ENCODE data around the gene XPR1.
A peak's percentile ranks its signal among the peaks of the same experiment; 100 is the strongest.
"Not testable (repeated sequence)": the region's sequence is repeated elsewhere in the genome, so short reads cannot be mapped to it uniquely, and the experiment has no call there.

Gene XPR1

DNA sequence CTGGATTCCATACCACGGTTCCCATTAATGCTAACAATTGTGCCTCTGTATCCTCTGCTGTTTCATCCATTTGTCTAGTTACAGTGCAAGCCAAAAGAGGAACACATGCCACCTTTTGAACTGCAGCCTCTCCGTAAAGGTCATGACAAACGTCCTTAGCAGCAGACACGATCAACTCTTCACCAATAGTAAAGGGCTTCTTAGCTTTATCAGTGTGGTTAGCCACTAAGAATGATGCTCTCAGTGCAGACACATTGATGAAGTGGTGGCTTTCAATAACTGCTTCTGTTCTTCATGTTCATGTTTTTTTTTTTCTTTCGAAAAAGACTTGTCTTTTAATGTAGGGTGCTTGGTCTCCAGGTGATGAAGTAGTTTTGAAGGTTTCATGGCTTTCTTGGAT lies 14.3 kb downstream of the XPR1 start:
- no peak for DNase-seq

GRCh38 chr1:180646547-180646946 lies 14.7 kb downstream of the XPR1 start:
- DNase-seq = peak; percentile 15

GRCh38 chr1:180652792-180653191 lies 21.0 kb downstream of the XPR1 start:
- DNase-seq = no peak

GRCh38 chr1:180662709-180663108 lies 30.9 kb downstream of the XPR1 start:
- DNase-seq = no peak

- DNase-seq = no peak
Measured at GRCh38 chr1:180670681-180671080, 38.9 kb downstream of the XPR1 start.

- no peak for DNase-seq
Measured at GRCh38 chr1:180672105-180672504, 40.3 kb downstream of the XPR1 start.

GRCh38 chr1:180672505-180672904 lies 40.7 kb downstream of the XPR1 start:
- no peak for DNase-seq

GRCh38 chr1:180674603-180675530 lies 43.0 kb downstream of the XPR1 start:
- DNase-seq = no peak

GRCh38 chr1:180675586-180675985 lies 43.8 kb downstream of the XPR1 start:
- DNase-seq = no peak

GRCh38 chr1:180680558-180681144 lies 48.8 kb downstream of the XPR1 start:
- no peak for DNase-seq

DNA sequence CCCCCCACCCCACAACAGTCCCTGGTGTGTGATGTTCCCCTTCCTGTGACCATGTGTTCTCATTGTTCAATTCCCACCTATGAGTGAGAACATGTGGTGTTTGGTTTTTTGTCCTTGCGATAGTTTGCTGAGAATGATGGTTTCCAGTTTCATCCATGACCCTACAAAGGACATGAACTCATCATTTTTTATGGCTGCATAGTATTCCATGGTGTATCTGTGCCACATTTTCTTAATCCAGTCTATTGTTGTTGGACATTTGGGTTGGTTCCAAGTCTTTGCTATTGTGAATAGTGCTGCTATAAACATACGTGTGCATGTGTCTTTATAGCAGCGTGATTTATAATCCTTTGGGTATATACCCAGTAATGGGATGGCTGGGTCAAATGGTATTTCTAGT lies 51.3 kb downstream of the XPR1 start:
- not testable (repeated sequence) for DNase-seq

GRCh38 chr1:180691322-180691913 lies 59.6 kb downstream of the XPR1 start:
- DNase-seq = no peak

DNA sequence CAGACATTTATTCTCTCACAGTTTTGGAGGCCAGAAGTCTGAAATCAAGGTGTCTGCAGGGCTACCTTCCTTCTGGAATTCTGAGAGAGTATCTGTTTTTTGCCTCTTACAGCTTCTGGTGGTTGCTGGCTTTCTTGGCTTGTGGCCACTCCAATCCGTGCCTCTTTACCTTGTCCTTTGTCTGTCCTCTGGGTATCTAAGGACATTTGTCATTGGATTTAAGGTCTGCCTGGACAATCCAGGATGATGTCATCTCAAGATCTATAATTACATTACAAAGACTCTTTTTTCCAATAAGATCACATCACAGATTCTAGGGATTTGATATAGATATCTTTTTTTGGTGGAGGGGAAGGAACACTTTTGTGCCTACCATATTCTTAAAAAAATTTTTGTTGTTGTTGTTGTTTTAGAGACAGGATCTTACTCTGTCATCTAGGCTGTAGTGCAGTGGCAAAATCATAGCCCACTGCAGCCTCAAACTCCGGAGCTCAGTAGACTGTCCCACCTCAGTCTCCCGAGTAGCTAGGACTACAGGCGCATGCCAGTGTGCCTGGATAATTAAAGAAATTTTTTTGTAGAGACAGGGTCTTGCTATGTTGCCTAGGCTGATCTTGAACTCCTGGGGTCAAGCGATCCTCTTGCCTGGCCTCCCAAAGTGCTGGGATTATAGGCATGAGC lies 61.9 kb downstream of the XPR1 start:
- DNase-seq = no peak

- no peak for DNase-seq
Measured at GRCh38 chr1:180695282-180695681, 63.5 kb downstream of the XPR1 start.

DNA sequence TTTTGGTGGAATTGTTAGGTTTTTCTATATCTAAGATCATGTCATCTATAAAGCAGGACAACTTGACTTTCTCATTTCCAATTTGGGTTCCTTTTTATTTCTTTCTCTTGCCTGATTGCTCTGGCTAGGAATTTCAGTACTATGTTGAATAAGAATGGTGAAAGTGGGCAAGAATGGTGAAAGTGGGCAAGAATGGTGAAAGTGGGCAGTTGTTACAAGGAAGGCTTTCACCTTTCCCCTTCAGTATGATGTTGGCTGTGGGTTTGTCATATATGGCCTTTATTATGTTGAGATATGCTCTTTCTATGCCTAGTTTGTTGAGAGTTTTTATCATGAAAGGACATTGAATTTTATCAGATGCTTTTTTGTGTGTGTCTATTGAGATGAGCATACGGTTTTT lies 64.5 kb downstream of the XPR1 start:
- no peak for DNase-seq

DNA sequence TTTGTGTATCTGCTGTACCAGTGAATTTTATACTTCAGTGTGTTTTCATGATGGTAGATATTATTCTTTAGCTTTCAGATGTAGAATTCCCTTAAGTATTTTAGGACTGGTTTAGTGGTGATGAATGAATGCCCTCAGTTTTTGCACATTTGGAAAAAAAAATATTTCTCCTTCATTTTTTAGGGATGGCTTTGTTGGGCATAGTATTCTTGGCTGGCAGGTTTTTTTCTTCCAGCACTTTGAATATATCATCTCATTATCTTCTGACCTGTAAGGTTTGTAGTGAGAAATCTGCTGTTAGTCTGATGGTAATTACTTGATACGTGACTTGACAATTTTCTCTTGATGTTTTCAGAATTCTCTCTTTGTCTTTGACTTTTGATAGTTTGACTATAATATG lies 66.8 kb downstream of the XPR1 start:
- DNase-seq = no peak

DNA sequence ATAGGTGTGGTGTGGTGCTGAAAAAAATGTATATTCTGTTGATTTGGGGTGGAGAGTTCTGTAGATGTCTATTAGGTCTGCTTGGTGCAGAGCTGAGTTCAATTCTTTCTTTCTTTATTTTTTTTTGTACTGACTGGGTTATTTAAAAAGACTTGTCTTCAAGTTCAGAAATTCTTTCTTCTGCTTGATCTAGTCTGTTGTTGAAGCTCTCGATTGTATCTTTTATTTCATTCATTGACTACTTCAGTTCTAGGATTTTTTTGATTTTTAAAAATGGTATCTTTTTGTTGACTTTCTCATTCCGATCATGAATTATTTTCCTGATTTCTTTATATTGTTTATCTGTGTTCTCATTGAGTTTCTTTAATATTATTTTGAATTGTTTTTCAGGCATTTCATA lies 70.6 kb downstream of the XPR1 start:
- not testable (repeated sequence) for DNase-seq

DNA sequence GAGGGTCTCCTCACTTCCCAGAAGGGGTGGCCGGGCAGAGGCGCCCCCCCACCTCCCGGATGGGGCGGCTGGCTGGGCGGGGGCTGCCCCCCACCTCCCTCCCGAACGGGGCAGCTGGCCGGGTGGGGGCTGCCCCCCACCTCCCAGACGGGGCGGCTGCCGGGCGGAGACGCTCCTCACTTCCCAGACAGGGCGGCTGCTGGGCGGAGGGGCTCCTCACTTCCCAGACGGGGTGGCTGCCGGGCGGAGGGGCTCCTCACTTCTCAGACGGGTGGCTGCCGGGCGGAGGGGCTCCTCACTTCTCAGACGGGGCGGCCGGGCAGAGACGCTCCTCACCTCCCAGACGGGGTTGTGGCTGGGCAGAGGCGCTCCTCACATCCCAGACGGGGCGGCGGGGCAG lies 78.9 kb downstream of the XPR1 start:
- not testable (repeated sequence) for DNase-seq

DNA sequence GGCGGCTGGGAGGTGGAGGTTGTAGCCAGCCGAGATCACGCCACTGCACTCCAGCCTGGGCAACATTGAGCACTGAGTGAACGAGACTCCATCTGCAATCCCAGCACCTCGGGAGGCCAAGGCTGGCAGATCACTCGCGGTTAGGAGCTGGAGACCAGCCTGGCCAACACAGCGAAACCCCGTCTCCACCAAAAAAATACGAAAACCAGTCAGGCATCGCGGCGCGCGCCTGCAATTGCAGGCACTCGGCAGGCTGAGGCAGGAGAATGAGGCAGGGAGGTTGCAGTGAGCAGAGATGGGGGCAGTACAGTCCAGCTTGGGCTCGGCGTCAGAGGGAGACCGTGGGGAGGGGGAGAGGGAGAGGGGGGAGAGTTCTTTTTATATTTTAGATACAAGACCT lies 79.4 kb downstream of the XPR1 start:
- DNase-seq = not testable (repeated sequence)

DNA sequence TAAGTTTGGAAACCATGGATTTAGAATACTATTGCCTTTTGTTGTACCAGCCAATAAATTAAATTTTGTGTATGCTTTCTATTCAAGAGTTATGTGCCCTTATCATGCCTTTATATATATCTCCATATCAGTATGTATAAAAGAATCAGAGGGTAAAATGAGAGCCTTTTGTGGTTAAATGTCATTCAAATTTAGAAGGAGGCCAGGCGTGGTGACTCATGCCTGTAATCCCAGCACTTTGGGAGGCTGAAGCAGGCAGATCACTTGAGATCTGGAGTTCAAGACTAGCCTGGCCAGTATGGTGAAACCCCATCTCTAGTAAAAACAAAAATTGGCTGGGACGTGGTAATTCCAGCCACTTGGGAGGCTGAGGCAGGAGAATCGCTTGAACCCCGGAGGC lies 88.9 kb downstream of the XPR1 start:
- DNase-seq = no peak

DNA sequence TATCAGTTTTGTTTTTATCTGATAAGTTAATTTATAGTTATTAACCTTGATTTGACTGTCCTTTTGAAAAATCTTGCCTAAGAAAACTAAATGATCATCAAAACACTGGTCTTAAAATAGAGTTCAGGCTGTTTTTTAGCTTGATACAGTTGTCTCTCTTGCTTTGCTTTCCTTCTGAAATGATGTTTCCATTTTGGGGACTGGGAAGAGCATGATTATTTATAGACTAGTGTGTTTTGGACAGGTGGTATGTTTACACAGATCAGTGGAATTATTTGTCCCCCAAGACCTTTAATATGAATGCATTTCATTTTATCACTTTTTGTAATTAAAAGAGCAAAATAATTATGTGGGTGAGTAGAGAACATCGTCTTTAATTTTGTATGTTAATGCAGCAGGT lies 90.8 kb downstream of the XPR1 start:
- DNase-seq = no peak

DNA sequence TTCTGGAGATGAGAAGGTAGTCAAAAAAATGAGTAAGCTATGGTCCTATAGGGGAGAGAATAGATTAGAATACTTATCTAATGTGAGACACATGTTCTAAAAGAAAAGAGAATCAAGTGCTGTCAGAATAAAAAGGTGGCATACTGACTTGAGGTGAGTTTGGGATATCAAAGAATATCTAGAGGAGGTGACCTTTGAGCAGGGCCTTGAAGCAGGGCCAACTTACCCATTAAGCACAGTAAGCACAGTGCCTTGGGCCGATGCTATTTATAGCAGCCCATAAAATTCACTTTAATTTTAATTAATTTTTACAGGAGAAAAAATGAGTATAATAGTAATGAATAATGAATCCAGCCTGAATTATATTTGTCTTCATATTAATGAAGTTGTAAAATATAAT lies 92.2 kb downstream of the XPR1 start:
- no peak for DNase-seq

DNA sequence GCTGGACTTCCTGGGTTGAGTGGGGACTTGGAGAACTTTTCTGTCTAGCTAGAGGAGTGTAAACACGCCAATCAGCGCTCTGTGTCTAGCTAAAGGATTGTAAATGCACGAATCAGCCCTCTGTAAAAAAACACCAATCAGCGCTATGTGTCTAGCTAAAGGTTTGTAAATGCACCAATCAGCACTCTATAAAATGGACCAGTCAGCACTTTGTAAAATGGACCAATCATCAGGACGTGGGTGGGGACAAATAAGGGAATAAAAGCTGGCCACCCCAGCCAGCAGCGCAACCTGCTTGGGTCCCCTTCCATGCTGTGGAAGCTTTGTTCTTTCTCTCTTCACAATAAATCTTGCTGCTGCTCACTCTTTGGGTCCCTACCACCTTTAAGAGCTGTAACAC lies 94.2 kb downstream of the XPR1 start:
- DNase-seq = not testable (repeated sequence)

- DNase-seq = not testable (repeated sequence)
Measured at GRCh38 chr1:180727751-180728150, 95.9 kb downstream of the XPR1 start.

All from activated CD4-positive, alpha-beta T cell treated with anti-CD3 and anti-CD28 coated beads for 48 hours (primary cell).